Measurements from ENCODE around the gene RBM23. TPM values are rescaled to one million over a fixed set of nuclear protein-coding genes. Genes with fewer than 3 reads are reported as not detected.

RBM23 gene
- total and polyA plus RNA-seq, 2 of the 8 experiments (the other 6 are each of a cell fraction or from before 2014, with no cell fraction given): 41.2 to 43.3 TPM

DNA sequence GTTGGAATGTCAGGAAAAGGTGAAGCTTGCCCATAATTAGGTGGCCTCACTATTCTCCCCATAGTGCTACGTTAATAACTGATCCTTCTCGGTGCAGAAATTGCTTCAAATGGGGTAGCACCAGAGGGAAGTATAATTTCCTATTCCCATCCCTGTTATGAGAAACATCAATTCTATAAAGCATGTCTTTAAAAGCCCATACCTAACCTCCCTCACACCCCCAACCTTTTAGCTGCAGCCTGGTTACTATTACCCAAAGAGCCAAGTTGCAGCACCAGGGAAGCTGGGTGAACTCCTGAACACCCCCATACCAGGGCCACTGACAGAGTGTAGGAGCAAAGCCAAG lies 15.2 kb downstream of the RBM23 start:
- Histone ChIP-seq H4K5ac (ENCODE audit: insufficient read length, low read depth, low read length) (no peak overlapping the region), H3K56ac (replicated peaks; ENCODE audit: insufficient read length, low read depth, low read length) (no peak overlapping the region), H3K79me1 (ENCODE audit: low read depth, low read length) (no peaks in the 10 kb centered on the region), H4K91ac (replicated peaks; ENCODE audit: insufficient read length, low read length) (no peak overlapping the region), H3K18ac (ENCODE audit: extremely low read depth, low read length) (no peak overlapping the region), H3K4ac (replicated peaks; ENCODE audit: insufficient read length, low read depth, low read length) (no peak overlapping the region), H3K4me3 (ENCODE audit: extremely low read depth in 1 of 4, insufficient read depth in 2 of 4, low read depth in 3 of 4, low read length in 4 of 4) (no peak overlapping the region), H2BK15ac (ENCODE audit: low read length) (no peak overlapping the region), H2BK20ac (ENCODE audit: low read length) (no peak overlapping the region), H2BK12ac (ENCODE audit: low read depth, low read length) (no peak overlapping the region), H3K23ac (ENCODE audit: insufficient read length) (no peak overlapping the region), H2AFZ (ENCODE audit: low read length) (no peak overlapping the region), H3K27ac (ENCODE audit: low read depth, low read length) (no peak overlapping the region), H3K14ac (ENCODE audit: insufficient read length) (no peak overlapping the region), H3K27me3 (replicated peaks in 1 of 4; ENCODE audit: control insufficient read depth in 3 of 4, extremely low read depth in 1 of 4, insufficient read depth in 3 of 4, low read length in 3 of 4) (peaks cover 0 to 4% (median 3%) of the 10 kb centered on the region in 4 experiments; a peak in 5 of 7 replicates), H4K20me1 (replicated peaks in 1 of 2; ENCODE audit: control insufficient read depth in 1 of 2, insufficient read depth in 2 of 2, low read length in 2 of 2) (peaks cover 5 to 8% of the 10 kb centered on the region in 2 experiments), H3K23me2 (ENCODE audit: low read depth, low read length) (no peaks in the 10 kb centered on the region), H3K4me2 (ENCODE audit: insufficient read depth in 1 of 2, low read depth in 2 of 2, low read length in 2 of 2) (no peak overlapping the region), H3K9me3 (ENCODE audit: insufficient read depth in 2 of 2, low read depth in 1 of 2, low read length in 1 of 2) (no peaks in the 10 kb centered on the region), H2BK5ac (ENCODE audit: low read depth, low read length) (no peak overlapping the region), H2AK5ac (ENCODE audit: low read depth, low read length) (no peak overlapping the region), H2BK120ac (replicated peaks; ENCODE audit: low read depth, low read length) (no peak overlapping the region), H3K9ac (replicated peaks in 1 of 4; ENCODE audit: extremely low read depth in 1 of 4, low read depth in 3 of 4, low read length in 3 of 4) (no peak overlapping the region), H3K79me2 (ENCODE audit: control insufficient read depth in 1 of 2, insufficient read depth in 2 of 2, low read length in 2 of 2) (no peaks in the 10 kb centered on the region), H4K8ac (ENCODE audit: extremely low read depth, insufficient read depth, low read length) (no peak overlapping the region), H3K4me1 (replicated peaks in 1 of 4; ENCODE audit: control insufficient read depth in 3 of 4, insufficient read depth in 4 of 4, low read length in 3 of 4) (peaks cover 0 to 8% (median 4%) of the 10 kb centered on the region in 4 experiments; a peak in 2 of 7 replicates), H3K36me3 (ENCODE audit: control insufficient read depth in 2 of 4, insufficient read depth in 4 of 4, low read length in 3 of 4) (peaks cover 30 to 62% (median 51%) of the 10 kb centered on the region in 4 experiments)
- POLR2A ChIA-PET (ENCODE audit: partially characterized antibody): interaction anchor here (0.7 to 2.8 kb wide), 4 partner anchors 8 to 65 kb away, joined by 3 to 14 read pairs (median 4); partner anchors contain the start of gene RBM23
- DNase-seq (ENCODE audit: low read depth in 1 of 2, low spot score in 2 of 2) (no peak), FAIRE-seq (no peak)
- CTCF ChIA-PET (ENCODE audit: partially characterized antibody): interaction anchor here (1.0 to 9.4 kb wide), 5 partner anchors 17 to 334 kb away, joined by 3 to 158 read pairs (median 4); partner anchors contain the start of genes REM2 and SLC7A7
- WGBS, 2 experiments (ENCODE audit: extremely low coverage in 1 of 2, insufficient coverage in 1 of 2, insufficient read length in 1 of 2, insufficient replicate concordance in 2 of 2, low coverage in 1 of 2, low lambda C conversion rate in 2 of 2, missing lambda C conversion rate in 1 of 2): 90% methylated on average over 2 of the region's 2 CpGs; no CpG with 5 or more reads in 1 of the 2 experiments
- TF ChIP-seq TEAD4 (IDR thresholded peaks at IDR 0.05; ENCODE audit: low read depth, low read length) (no peak), CTBP2 (IDR thresholded peaks at IDR 0.05; ENCODE audit: borderline replicate concordance, insufficient read depth, insufficient read length, low read length) (no peak), KDM4A (IDR thresholded peaks at IDR 0.05; ENCODE audit: low read depth, low read length, severe bottlenecking) (no peak), SP2 (IDR thresholded peaks at IDR 0.05; ENCODE audit: low read length) (no peak), JUND (IDR thresholded peaks at IDR 0.05; ENCODE audit: low read length) (no peak), SRF (IDR thresholded peaks at IDR 0.05; ENCODE audit: low read depth, low read length) (no peak), CHD2 (IDR thresholded peaks at IDR 0.05; ENCODE audit: low read length) (no peak), MAFK (IDR thresholded peaks at IDR 0.05; ENCODE audit: low read depth, low read length) (no peak), FOSL1 (IDR thresholded peaks at IDR 0.05; ENCODE audit: insufficient read depth, low read depth, low read length) (no peak), SP4 (IDR thresholded peaks at IDR 0.05; ENCODE audit: low read length) (no peak), BCL11A (IDR thresholded peaks at IDR 0.05; ENCODE audit: low read depth in 2 of 2, low read length in 2 of 2) (no peak), CBX5 (IDR thresholded peaks at IDR 0.05; ENCODE audit: low read depth, low read length) (no peak)
- TF ChIP-seq, protein P1, sequence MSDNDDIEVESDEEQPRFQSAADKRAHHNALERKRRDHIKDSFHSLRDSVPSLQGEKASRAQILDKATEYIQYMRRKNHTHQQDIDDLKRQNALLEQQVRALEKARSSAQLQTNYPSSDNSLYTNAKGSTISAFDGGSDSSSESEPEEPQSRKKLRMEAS (IDR thresholded peaks at IDR 0.05): no peak
- TF ChIP-seq, protein P2, sequence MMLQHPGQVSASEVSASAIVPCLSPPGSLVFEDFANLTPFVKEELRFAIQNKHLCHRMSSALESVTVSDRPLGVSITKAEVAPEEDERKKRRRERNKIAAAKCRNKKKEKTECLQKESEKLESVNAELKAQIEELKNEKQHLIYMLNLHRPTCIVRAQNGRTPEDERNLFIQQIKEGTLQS (IDR thresholded peaks at IDR 0.05; ENCODE audit: insufficient read depth, low read depth, low read length): no peak
